Daoy (cell line): ENCODE data around the gene ZBTB4. TPM values are rescaled to one million over a fixed set of nuclear protein-coding genes. Genes with fewer than 3 reads are reported as not detected.

Experiments used
- DNase-seq: peaks from one replicate; pipeline ENCODE4 v3.0.0-alpha.2; 2015; ENCODE audit warnings: low read depth
- total RNA-seq: library from RNA; depleted of rRNA; stranded (reverse); fragments of >200 nt; shearing (Covaris generic); gene quantifications from 2 replicates; pipeline ENCODE4 v1.2.3, GENCODE V29; 2014; rRNA removed

The ZBTB4 gene
- total RNA-seq, 1 experiment from 2014 or later = 6.1 TPM

GRCh38 chr17:7421186-7421585 lies 58.2 kb downstream of the ZBTB4 start:
- no peak for DNase-seq

GRCh38 chr17:7419819-7420610 lies 59.4 kb downstream of the ZBTB4 start, which contains the start of gene SPEM1:
Gene SPEM1 (plus strand): TSS chr17:7420324. CDS start chr17:7420385, 61 bp downstream.
- no peak for DNase-seq

- no peak for DNase-seq
Measured at GRCh38 chr17:7418472-7419152, 60.8 kb downstream of the ZBTB4 start.

- no peak for DNase-seq
Measured at GRCh38 chr17:7417056-7417655, 62.3 kb downstream of the ZBTB4 start.

DNA sequence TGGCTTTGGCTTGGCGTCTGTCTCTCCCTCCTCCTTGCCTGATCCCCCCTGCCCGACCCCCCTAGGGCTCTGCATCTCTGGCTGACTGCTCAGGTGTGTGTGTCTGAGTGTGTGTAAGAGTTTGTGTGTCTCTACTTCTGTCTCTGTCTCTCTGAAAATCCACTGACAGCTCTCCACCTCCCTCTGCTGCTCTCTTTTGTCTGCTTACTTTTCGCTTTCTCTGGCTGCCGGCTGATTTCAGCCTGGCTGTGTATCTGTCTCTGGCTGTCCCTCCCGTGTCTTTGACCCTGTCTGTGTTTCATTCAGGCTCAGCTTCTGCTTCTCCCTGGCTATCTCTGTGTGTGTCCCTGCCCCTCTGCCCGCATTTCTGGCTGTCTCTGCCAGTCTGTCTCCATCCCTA lies 63.1 kb downstream of the ZBTB4 start:
- DNase-seq = no peak

DNA sequence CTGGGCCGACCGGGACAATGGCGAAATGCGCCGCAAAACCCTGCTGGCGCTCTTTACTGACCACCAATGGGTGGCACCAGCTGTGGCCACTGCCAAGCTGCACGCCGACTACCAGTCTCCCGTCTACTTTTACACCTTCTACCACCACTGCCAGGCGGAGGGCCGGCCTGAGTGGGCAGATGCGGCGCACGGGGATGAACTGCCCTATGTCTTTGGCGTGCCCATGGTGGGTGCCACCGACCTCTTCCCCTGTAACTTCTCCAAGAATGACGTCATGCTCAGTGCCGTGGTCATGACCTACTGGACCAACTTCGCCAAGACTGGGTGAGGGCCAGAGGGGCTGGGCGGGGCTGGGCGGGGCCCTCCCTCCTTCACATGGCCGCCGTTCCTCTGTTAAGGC lies 63.6 kb downstream of the ZBTB4 start:
- DNase-seq = no peak

GRCh38 chr17:7414837-7415236 lies 64.6 kb downstream of the ZBTB4 start:
- DNase-seq = no peak

GRCh38 chr17:7413346-7413985 lies 66.0 kb downstream of the ZBTB4 start:
- DNase-seq = peak; percentile 79

DNA sequence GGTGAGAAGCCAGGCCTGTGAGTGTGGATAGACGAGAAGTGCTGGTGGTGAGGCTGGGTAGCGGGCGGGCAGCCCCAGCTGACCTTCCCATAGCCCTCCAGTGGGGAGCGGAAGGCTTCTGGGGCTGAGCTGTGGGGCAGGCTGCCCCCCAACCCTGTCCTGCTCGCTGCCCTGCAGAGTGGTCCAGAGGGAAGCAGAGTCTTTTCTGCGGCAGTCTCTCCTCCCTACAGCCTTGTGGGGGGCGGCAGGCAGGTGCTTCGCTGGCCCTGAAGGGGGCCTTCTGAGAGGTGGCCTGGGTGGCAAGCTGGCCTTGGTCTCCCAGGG lies 68.0 kb downstream of the ZBTB4 start:
- no peak for DNase-seq

DNA sequence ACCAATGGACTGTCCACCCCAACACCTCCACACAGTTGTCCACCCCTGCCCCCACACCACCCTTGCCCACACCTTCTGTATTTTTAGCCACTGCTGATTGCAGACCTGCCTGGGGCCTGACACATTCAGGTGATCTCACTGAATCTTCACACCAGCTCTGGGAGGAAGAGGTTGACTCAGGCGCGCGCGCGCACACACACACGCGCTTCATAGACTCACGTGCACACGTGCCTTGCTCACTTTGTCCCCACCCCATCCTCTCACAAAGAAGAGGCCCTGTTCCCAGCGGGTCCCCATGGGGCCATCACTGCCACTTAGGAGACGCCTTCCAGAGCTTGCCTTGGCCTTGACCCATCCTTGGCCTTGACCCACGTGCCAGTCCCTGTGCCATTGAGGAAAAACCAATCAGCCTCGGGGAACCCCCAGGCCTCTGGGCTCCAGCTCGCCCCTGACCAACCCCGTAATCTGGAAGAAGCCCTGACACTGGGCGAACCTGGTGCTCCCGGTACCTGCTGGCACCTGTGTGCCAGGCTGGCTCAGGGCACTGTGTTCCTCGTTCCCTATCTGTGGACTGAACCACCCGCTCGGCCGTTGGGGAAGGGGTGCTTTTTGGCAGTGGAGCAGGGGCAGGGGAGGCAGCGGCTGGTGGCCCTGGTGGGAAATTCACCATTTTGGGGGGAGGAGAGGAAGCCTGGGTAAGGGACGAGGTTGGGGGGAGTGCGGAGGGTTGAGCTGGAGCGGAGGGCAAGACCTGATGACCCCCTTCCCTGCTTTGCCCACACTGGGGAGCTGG lies 68.6 kb downstream of the ZBTB4 start:
- DNase-seq = no peak

- no peak for DNase-seq
Measured at GRCh38 chr17:7409716-7410115, 69.7 kb downstream of the ZBTB4 start.

Other genes with a start within 250 kb of the ZBTB4 start
- 22.2 and 42.7 TPM in 2 replicates for gene DVL2, start 245.1 kb downstream of the ZBTB4 start, total RNA-seq
- gene PHF23, start 240.2 kb downstream of the ZBTB4 start, total RNA-seq = 44.5 and 54.8 TPM in 2 replicates
- 108 and 113 TPM in 2 replicates for gene GABARAP, start 237.2 kb downstream of the ZBTB4 start, total RNA-seq
- gene CTDNEP1, start 227.9 kb downstream of the ZBTB4 start, total RNA-seq = 25.5 and 27.6 TPM in 2 replicates
- 34.9 and 50.3 TPM in 2 replicates for gene ELP5, start 227.4 kb downstream of the ZBTB4 start, total RNA-seq
- gene CLDN7, start 217.2 kb downstream of the ZBTB4 start, total RNA-seq = not detected in 2 replicates
- gene SLC2A4, start 197.9 kb downstream of the ZBTB4 start, total RNA-seq = 0.06 TPM in 1 of 2 replicates, not detected in the other
- 0.15 and 2.4 TPM in 2 replicates for gene YBX2, start 185.0 kb downstream of the ZBTB4 start, total RNA-seq
- 861 and 1,090 TPM in 2 replicates for gene EIF5A, start 172.0 kb downstream of the ZBTB4 start, total RNA-seq
- 84.3 and 91.6 TPM in 2 replicates for gene GPS2, start 164.3 kb downstream of the ZBTB4 start, total RNA-seq
- 15.3 and 17.0 TPM in 2 replicates for gene NEURL4, start 150.3 kb downstream of the ZBTB4 start, total RNA-seq
- 2.7 TPM in 1 of 2 replicates, not detected in the other for gene ACAP1, start 143.1 kb downstream of the ZBTB4 start, total RNA-seq
- 2.1 and 3.7 TPM in 2 replicates for gene KCTD11, start 127.5 kb downstream of the ZBTB4 start, total RNA-seq
- gene TMEM95, start 124.5 kb downstream of the ZBTB4 start, total RNA-seq = not detected in 2 replicates
- 2.6 and 4.5 TPM in 2 replicates for gene TNK1, start 98.5 kb downstream of the ZBTB4 start, total RNA-seq
- gene PLSCR3, start 85.1 kb downstream of the ZBTB4 start, total RNA-seq = 14.1 TPM in 2 replicates
- gene TMEM256, start 75.5 kb downstream of the ZBTB4 start, total RNA-seq = 43.7 and 68.8 TPM in 2 replicates
- gene NLGN2, start 71.8 kb downstream of the ZBTB4 start, total RNA-seq = 1.4 and 1.9 TPM in 2 replicates
- gene SPEM1, start 59.3 kb downstream of the ZBTB4 start, total RNA-seq = not detected in 2 replicates
- gene SPEM2, start 54.0 kb downstream of the ZBTB4 start, total RNA-seq = not detected in 2 replicates
- not detected in 2 replicates for gene SPEM3, start 50.8 kb downstream of the ZBTB4 start, total RNA-seq
- gene TMEM102, start 44.2 kb downstream of the ZBTB4 start, total RNA-seq = 2.3 and 6.6 TPM in 2 replicates
- 1.5 and 3.0 TPM in 2 replicates for gene FGF11, start 40.1 kb downstream of the ZBTB4 start, total RNA-seq
- 7.0 and 8.6 TPM in 2 replicates for gene CHRNB1, start 34.6 kb downstream of the ZBTB4 start, total RNA-seq
- 0.06 TPM in 1 of 2 replicates, not detected in the other for gene SLC35G6, start 1.8 kb upstream of the ZBTB4 start, total RNA-seq
- 56.2 and 74.4 TPM in 2 replicates for gene POLR2A, start 4.7 kb upstream of the ZBTB4 start, total RNA-seq
- gene TNFSF12, start 69.4 kb upstream of the ZBTB4 start, total RNA-seq = 1.6 and 6.4 TPM in 2 replicates
- 1.9 TPM in 1 of 2 replicates, not detected in the other for gene TNFSF13, start 79.1 kb upstream of the ZBTB4 start, total RNA-seq
- gene SENP3, start 82.3 kb upstream of the ZBTB4 start, total RNA-seq = 92.2 and 104 TPM in 2 replicates
- gene CD68, start 100.0 kb upstream of the ZBTB4 start, total RNA-seq = 13.8 and 15.0 TPM in 2 replicates
- 183 and 266 TPM in 2 replicates for gene MPDU1, start 104.2 kb upstream of the ZBTB4 start, total RNA-seq
- gene SOX15, start 110.5 kb upstream of the ZBTB4 start, total RNA-seq = 0.57 TPM in 1 of 2 replicates, not detected in the other
- gene FXR2, start 135.3 kb upstream of the ZBTB4 start, total RNA-seq = 60.5 and 87.4 TPM in 2 replicates
- 24.0 and 71.8 TPM in 2 replicates for gene SAT2, start 148.2 kb upstream of the ZBTB4 start, total RNA-seq
- 0.69 TPM in 1 of 2 replicates, not detected in the other for gene SHBG, start 150.5 kb upstream of the ZBTB4 start, total RNA-seq
- not detected in 2 replicates for gene ATP1B2, start 171.3 kb upstream of the ZBTB4 start, total RNA-seq
- 47.8 and 70.9 TPM in 2 replicates for gene TP53, start 207.9 kb upstream of the ZBTB4 start, total RNA-seq
- gene WRAP53, start 208.8 kb upstream of the ZBTB4 start, total RNA-seq = 33.7 and 41.4 TPM in 2 replicates
- gene EFNB3, start 225.6 kb upstream of the ZBTB4 start, total RNA-seq = 1.0 and 2.1 TPM in 2 replicates
- gene DNAH2, start 238.1 kb upstream of the ZBTB4 start, total RNA-seq = under 0.01 TPM in 1 of 2 replicates, not detected in the other